ENCODE results near the gene SMIM31. TPM values are rescaled to one million over a fixed set of nuclear protein-coding genes. Genes with fewer than 3 reads are reported as not detected.

SMIM31 gene
- total RNA-seq (under 1 TPM in 1 of 7 donors, not detected in 6; 0.12 TPM), polyA plus RNA-seq (not detected)
- long read RNA-seq, donor 1 = 0 reads
- long read RNA-seq, donor 2 = 0 reads
- long read RNA-seq, donor 3 = 0 reads

DNA sequence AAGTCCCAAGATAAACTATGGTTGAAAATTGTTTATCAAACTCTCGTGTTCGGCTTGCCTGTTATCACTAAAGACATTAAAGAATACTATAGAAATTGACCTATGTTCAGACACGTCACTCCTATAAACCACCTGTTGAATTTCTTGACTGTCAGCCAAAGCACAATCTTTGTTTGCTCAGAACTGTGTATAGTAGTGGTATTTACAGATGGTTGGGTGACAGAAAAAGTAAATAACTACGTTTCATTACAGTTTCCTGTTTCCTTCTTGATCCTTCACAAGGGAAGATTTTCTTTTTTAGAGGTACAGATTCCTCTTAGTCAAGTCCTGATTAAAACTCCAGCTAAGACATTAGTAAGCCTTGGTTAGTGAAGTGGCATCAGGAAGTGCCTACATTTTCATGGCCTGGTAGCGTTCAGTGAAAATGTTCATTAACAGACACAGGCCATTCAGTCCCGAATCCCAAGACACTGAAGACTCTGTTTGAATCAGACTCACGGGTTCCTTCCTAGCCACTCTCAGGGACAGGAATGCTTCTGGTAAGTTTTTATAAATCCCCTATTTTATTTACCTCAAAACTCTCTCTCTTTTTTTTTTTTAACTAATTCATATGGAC is at the start of gene SMIM31:
SMIM31 (plus strand) TSS at position 259 of the 616 bp plus-strand sequence. CDS start 16,313 bp downstream, outside the sequence.
- Histone ChIP-seq H3K27me3 (no peaks in the 10 kb centered on the region), H3K9me3 (no peaks in the 10 kb centered on the region), H3K36me3 (no peaks in the 10 kb centered on the region), H3K4me3 (no peak within 1 kb of the TSS), H3K27ac (no peak within 1 kb of the TSS), H3K4me1 (ENCODE audit: insufficient read depth) (no peaks in the 10 kb centered on the region)
- intact Hi-C loops (cut with DNase I) = no loop called here
- 37 to 51% (median 37%) methylated on average over 7 of the region's 7 CpGs for WGBS, 3 donors
- DNase-seq = no peak
- TF ChIP-seq, protein P1, sequence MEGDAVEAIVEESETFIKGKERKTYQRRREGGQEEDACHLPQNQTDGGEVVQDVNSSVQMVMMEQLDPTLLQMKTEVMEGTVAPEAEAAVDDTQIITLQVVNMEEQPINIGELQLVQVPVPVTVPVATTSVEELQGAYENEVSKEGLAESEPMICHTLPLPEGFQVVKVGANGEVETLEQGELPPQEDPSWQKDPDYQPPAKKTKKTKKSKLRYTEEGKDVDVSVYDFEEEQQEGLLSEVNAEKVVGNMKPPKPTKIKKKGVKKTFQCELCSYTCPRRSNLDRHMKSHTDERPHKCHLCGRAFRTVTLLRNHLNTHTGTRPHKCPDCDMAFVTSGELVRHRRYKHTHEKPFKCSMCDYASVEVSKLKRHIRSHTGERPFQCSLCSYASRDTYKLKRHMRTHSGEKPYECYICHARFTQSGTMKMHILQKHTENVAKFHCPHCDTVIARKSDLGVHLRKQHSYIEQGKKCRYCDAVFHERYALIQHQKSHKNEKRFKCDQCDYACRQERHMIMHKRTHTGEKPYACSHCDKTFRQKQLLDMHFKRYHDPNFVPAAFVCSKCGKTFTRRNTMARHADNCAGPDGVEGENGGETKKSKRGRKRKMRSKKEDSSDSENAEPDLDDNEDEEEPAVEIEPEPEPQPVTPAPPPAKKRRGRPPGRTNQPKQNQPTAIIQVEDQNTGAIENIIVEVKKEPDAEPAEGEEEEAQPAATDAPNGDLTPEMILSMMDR (IDR thresholded peaks at IDR 0.05) = no peak
- TF ChIP-seq EP300 (IDR thresholded peaks at IDR 0.05) = no peak
- TF ChIP-seq POLR2A (IDR thresholded peaks at IDR 0.05) = no peak

GRCh38 chr4:164706675-164707074 is 47.3 kb upstream of the SMIM31 start:
- Histone ChIP-seq H3K4me1 (ENCODE audit: insufficient read depth) (no peaks in the 10 kb centered on the region), H3K27me3 (no peaks in the 10 kb centered on the region), H3K27ac (no peak overlapping the region), H3K36me3 (no peaks in the 10 kb centered on the region), H3K9me3 (no peaks in the 10 kb centered on the region), H3K4me3 (no peak overlapping the region)
- 68 to 75% (median 70%) methylated on average over 4 of the region's 4 CpGs for WGBS, 3 donors
- TF ChIP-seq, protein P1 (IDR thresholded peaks at IDR 0.05) = no peak
- no peak for TF ChIP-seq EP300 (IDR thresholded peaks at IDR 0.05)
- TF ChIP-seq POLR2A (IDR thresholded peaks at IDR 0.05) = no peak
- intact Hi-C loops (cut with DNase I) = no loop called here
- no peak for DNase-seq

DNA sequence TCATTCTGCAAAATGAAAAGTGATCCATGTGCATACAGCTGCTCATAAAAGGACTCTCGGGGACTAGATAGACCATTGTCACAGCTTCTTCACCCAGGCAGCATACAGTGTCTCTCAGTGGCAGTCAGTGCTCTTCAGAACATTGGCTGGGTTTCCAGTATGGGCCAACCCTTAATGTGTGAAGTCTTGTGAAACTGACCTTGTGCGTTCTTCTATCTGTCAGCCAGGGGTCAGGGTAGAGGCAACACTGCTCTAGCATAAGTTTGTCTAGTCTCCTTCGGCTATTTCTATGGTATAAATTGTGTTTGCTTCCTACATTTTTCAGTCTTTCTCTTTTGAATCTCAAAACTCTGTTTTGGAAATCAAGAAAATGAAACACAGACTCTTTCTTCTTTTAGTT is 37.0 kb upstream of the SMIM31 start:
- no peak for DNase-seq
- 70 to 82% (median 75%) methylated on average over 3 of the region's 3 CpGs for WGBS, 3 donors
- H3K4me1 ChIP-seq (ENCODE audit: insufficient read depth) = no peaks in the 10 kb centered on the region

GRCh38 chr4:164718827-164719226 is 35.1 kb upstream of the SMIM31 start:
- DNase-seq = no peak
- no peaks in the 10 kb centered on the region for H3K36me3 ChIP-seq
- intact Hi-C loops (cut with DNase I) = no loop called here
- no peaks in the 10 kb centered on the region for H3K4me1 ChIP-seq (ENCODE audit: insufficient read depth)
- H3K9me3 ChIP-seq = no peaks in the 10 kb centered on the region
- no peak overlapping the region for H3K4me3 ChIP-seq
- H3K27me3 ChIP-seq = no peaks in the 10 kb centered on the region
- TF ChIP-seq POLR2A (IDR thresholded peaks at IDR 0.05) = no peak
- no peak for TF ChIP-seq EP300 (IDR thresholded peaks at IDR 0.05)
- TF ChIP-seq, protein P1 (IDR thresholded peaks at IDR 0.05) = no peak
- 88 to 90% (median 89%) methylated on average over 2 of the region's 2 CpGs for WGBS, 3 donors
- no peak overlapping the region for H3K27ac ChIP-seq

More for the DNA sequence above, 37.0 kb upstream of the SMIM31 start:
- TF ChIP-seq EP300 (IDR thresholded peaks at IDR 0.05) (no peak), POLR2A (IDR thresholded peaks at IDR 0.05) (no peak)
- TF ChIP-seq, protein P1 (IDR thresholded peaks at IDR 0.05) = no peak
- no peaks in the 10 kb centered on the region for H3K27me3 ChIP-seq
- H3K9me3 ChIP-seq = no peaks in the 10 kb centered on the region
- H3K36me3 ChIP-seq = no peaks in the 10 kb centered on the region
- intact Hi-C loops (cut with DNase I) = no loop called here
- no peak overlapping the region for H3K4me3 ChIP-seq
- H3K27ac ChIP-seq = no peak overlapping the region
